ENCODE data around the gene TTC3.
"Not testable (repeated sequence)": the region's sequence is repeated elsewhere in the genome, so short reads cannot be mapped to it uniquely, and the experiment has no call there.

The TTC3 gene

GRCh38 chr21:37045556-37045955 is 27.5 kb upstream of the TTC3 start:
- TF ChIP-seq CTCF (conservative IDR thresholded peaks at IDR 0.05; ENCODE audit: low read depth, low read length) = no peak
- no peak for DNase-seq (ENCODE audit: low read depth)
- no peak overlapping the region for H3K4me3 ChIP-seq (ENCODE audit: low read length)

GRCh38 chr21:37047079-37047478 is 26.0 kb upstream of the TTC3 start:
- no peak for TF ChIP-seq CTCF (conservative IDR thresholded peaks at IDR 0.05; ENCODE audit: low read depth, low read length)
- no peak for DNase-seq (ENCODE audit: low read depth)
- no peak overlapping the region for H3K4me3 ChIP-seq (ENCODE audit: low read length)

GRCh38 chr21:37049741-37050140 is 23.3 kb upstream of the TTC3 start:
- not testable (repeated sequence) for DNase-seq (ENCODE audit: low read depth)

GRCh38 chr21:37055271-37055855 is 17.7 kb upstream of the TTC3 start:
- no peak overlapping the region for H3K4me3 ChIP-seq (ENCODE audit: low read length)
- no peak for TF ChIP-seq CTCF (conservative IDR thresholded peaks at IDR 0.05; ENCODE audit: low read depth, low read length)
- no peak for DNase-seq (ENCODE audit: low read depth)

More at GRCh38 chr21:37049741-37050140, 23.3 kb upstream of the TTC3 start:
- H3K4me3 ChIP-seq (ENCODE audit: low read length) = not testable (repeated sequence)

- no peak for DNase-seq (ENCODE audit: low read depth)
- TF ChIP-seq CTCF (conservative IDR thresholded peaks at IDR 0.05; ENCODE audit: low read depth, low read length) = no peak
- no peak overlapping the region for H3K4me3 ChIP-seq (ENCODE audit: low read length)
These were observed 15.4 kb upstream of the TTC3 start for GRCh38 chr21:37057614-37058013.

GRCh38 chr21:37058261-37058660 is 14.8 kb upstream of the TTC3 start:
- TF ChIP-seq CTCF (conservative IDR thresholded peaks at IDR 0.05; ENCODE audit: low read depth, low read length) = no peak
- DNase-seq (ENCODE audit: low read depth) = no peak
- H3K4me3 ChIP-seq (ENCODE audit: low read length) = no peak overlapping the region

- no peak overlapping the region for H3K4me3 ChIP-seq (ENCODE audit: low read length)
- TF ChIP-seq CTCF (conservative IDR thresholded peaks at IDR 0.05; ENCODE audit: low read depth, low read length) = no peak
- DNase-seq (ENCODE audit: low read depth) = no peak
These were observed 13.9 kb upstream of the TTC3 start for GRCh38 chr21:37059181-37059580.

GRCh38 chr21:37060296-37060695 is 12.8 kb upstream of the TTC3 start:
- DNase-seq (ENCODE audit: low read depth) = peak; percentile 90
- peak; percentile 4 for TF ChIP-seq CTCF (conservative IDR thresholded peaks at IDR 0.05; ENCODE audit: low read depth, low read length)
- no peak overlapping the region for H3K4me3 ChIP-seq (ENCODE audit: low read length)
